Aorta (tissue), 5 donors: ENCODE measurements around the gene ANTXRL. TPM values are rescaled to one million over a fixed set of nuclear protein-coding genes. Genes with fewer than 3 reads are reported as not detected.
A peak's percentile ranks its signal among the peaks of the same experiment; 100 is the strongest.
"Not testable (repeated sequence)": the region's sequence is repeated elsewhere in the genome, so short reads cannot be mapped to it uniquely, and the experiment has no call there.

Experiments
- ATAC-seq: fragments of 200-7000 bp; cut with Tn5 transposase; one replicate; pipeline ENCODE4 v1.9.1; 2022; ENCODE audit warnings: moderate library complexity; ENCODE audit not compliant: low FRiP score
- DNase-seq, 2 donors: peaks; one replicate each; pipeline ENCODE4 v3.0.0-alpha.2; 2020
- H3K27ac ChIP-seq, 2 donors: one replicate each; pipeline ENCODE4 v1.5.1; 2013; ENCODE audit warnings: low read length in 2 of 2, mild to moderate bottlenecking in 2 of 2, moderate library complexity in 2 of 2, control low read depth in 1 of 2, inconsistent platforms in 1 of 2, low read depth in 1 of 2
- H3K27me3 ChIP-seq, 2 donors: one replicate each; pipeline ENCODE4 v1.6.1; 2013; ENCODE audit warnings: control low read depth in 1 of 2, low read length in 1 of 2, mild to moderate bottlenecking in 1 of 2, moderate library complexity in 1 of 2; ENCODE audit not compliant: insufficient read depth in 2 of 2, control insufficient read depth in 1 of 2
- H3K36me3 ChIP-seq, 2 donors: one replicate each; pipeline ENCODE4 v1.6.1; 2013; ENCODE audit warnings: control low read depth in 1 of 2, low read length in 1 of 2, mild to moderate bottlenecking in 1 of 2; ENCODE audit not compliant: insufficient read depth in 2 of 2, control insufficient read depth in 1 of 2
- H3K4me1 ChIP-seq, 2 donors: one replicate each; pipeline ENCODE4 v1.6.1; 2013; ENCODE audit warnings: low read length in 2 of 2, control low read depth in 1 of 2, mild to moderate bottlenecking in 1 of 2, moderate library complexity in 1 of 2; ENCODE audit not compliant: insufficient read depth in 2 of 2, control insufficient read depth in 1 of 2
- H3K4me3 ChIP-seq, 2 donors: one replicate each; pipeline ENCODE4 v1.5.1; 2013; ENCODE audit warnings: low read length in 2 of 2, control low read depth in 1 of 2, mild to moderate bottlenecking in 1 of 2
- H3K9me3 ChIP-seq: one replicate; pipeline ENCODE4 v1.6.1; 2013; ENCODE audit warnings: mild to moderate bottlenecking, low read length; ENCODE audit not compliant: control insufficient read depth
- WGBS, 2 donors: extraction: QIAGEN DNeasy Blood & Tissue Kit; methylation state at CpG; one replicate each; pipeline ENCODE4 v1.1.7; 2013; 5-methylcytosine and 5-hydroxymethylcytosine counted together
- intact Hi-C, 2 donors: fragments of 100-400 bp; cut with DNase I; formaldehyde crosslinking; loops; one replicate each; pipeline versions ENCODE4 v1.14.2 to v1.15.0; 2022
- polyA plus RNA-seq, 2 donors: library from polyadenylated mRNA; stranded (reverse); fragments of 200-250 nt; gene quantifications; one replicate each; pipeline ENCODE4 v1.2.3, GENCODE V29; 2013
- total RNA-seq, 2 donors: library from RNA; stranded (reverse); fragmentation: NEBNext Ultra II Directional; extraction: Animal tissue kit (Norgen Biotek cat#: 25700); gene quantifications; one replicate each; pipeline ENCODE4 v1.2.1, GENCODE V29; 2021
- donor health status: healthy with polysubstance abuse.
- donor health status: Bipolar disorder and iron deficiency.
- donor health status: DM: no; HTN: no; CAD: no.
- donor health status: DM: no; HTN: no; CAD: no.
- donor health status: DM: yes; HTN: yes; CAD: no.

The ANTXRL gene
- total and polyA plus RNA-seq, 4 donors = 0.60 TPM; not detected in 3

DNA sequence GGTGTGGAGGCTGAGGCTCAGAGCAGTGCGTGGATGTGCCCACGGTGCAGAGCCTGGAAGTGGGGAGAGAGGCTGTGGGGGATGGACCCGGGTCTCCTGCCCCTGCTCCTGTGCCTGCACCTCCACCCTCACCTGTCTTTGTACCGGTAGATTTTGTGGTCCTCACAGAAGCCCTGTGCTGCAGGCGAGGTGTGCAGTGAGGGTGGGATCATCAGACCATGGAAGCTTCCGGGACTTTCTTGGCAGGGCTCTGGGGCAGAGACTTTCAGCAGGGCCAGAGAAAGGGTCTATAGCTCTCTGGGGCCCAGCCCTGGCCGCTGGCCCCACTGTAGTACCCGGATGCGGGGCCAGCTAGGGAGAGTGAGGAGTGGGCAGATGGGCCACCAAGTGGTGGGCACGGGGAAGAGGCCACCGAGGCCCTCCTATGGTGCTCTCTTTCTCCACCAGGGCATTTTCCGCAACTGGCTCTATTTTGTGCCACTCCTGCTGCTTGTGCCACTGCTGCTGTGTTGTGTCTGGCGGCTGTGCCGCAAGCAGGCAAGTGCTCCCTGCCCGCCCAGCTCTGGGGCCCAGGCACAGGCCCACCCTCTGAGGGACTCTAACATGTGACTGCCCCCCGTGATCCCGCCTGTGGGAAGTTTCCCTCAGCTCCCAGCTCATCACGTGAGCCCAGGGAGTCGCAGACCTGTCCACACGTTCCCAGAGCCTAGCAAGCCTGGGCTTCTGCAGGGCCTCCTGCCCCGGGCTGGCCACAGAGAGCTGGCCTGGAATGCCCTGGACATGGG, 22.1 kb downstream of the ANTXRL start:
- ATAC-seq = no peak
- peak in 1 of 2 donors; percentile 55 for DNase-seq
- H3K36me3 ChIP-seq = no peaks in the 10 kb centered on the region
- no peak overlapping the region for H3K27ac ChIP-seq
- intact Hi-C loops = no loop called here
- H3K9me3 ChIP-seq = no peaks in the 10 kb centered on the region
- no peaks in the 10 kb centered on the region for H3K27me3 ChIP-seq
- H3K4me3 ChIP-seq = no peak overlapping the region
- WGBS, 2 donors = 80 to 89% methylated on average over 17 to 21 of the region's 21 CpGs
- H3K4me1 ChIP-seq = no peaks in the 10 kb centered on the region

DNA sequence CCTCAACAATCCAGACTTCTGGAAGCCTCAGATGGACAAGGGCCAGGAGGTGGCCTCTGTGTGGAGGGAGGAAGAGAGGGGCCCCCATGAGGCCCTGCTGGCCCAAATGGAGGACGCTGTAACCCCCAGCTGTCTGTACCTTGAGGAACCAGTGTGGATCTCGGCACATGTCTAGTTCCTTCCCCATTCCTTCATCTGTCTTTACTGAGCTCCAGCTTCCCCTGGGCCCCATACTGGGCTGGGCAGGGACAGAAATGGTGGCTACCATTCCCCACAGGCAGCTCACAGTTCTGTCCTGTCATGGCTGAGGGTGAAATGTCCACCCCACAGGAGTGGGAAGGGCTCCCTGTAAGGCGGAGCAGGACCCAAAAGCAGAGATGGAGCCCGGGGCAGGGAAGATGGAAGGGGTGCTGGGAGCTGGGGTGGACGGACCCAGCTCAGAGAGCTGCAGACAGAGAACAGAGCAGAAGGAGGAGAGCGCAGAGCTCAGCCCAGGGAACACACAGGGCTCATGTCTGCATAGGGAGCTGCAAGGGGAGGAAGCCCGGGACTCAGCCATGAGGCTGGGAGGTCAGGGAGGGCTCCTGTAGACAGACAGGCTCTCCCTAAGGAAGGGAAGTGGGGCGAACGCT, 22.8 kb downstream of the ANTXRL start:
- peak in 1 of 2 donors; percentile 59 for DNase-seq
- Histone ChIP-seq H3K27me3 (no peaks in the 10 kb centered on the region), H3K36me3 (no peaks in the 10 kb centered on the region), H3K9me3 (no peaks in the 10 kb centered on the region), H3K27ac (no peak overlapping the region), H3K4me3 (no peak overlapping the region), H3K4me1 (no peaks in the 10 kb centered on the region)
- no peak for ATAC-seq
- intact Hi-C loops = no loop called here
- 94 to 96% methylated on average over 9 of the region's 9 CpGs for WGBS, 2 donors

DNA sequence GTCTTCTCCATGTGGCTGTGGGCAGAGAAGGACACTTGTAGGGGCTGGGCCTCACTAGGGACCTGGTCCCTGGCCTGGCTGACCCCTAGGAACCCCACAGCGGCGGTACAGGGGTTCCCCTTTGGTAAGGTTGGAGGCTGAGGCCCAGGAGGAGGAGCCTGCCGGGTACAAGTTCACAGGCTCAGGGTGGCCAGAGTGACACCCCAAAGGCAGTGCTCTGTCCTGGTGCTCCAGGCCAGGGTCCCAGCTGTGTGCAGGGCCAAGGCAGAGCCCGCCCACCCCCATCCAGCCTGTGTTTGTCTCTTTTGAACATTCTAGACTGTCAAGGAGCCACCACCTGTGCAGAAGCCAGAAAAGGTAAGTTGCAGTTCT, 23.3 kb downstream of the ANTXRL start:
- Histone ChIP-seq H3K36me3 (no peaks in the 10 kb centered on the region), H3K27me3 (no peaks in the 10 kb centered on the region), H3K4me1 (no peaks in the 10 kb centered on the region), H3K27ac (no peak overlapping the region), H3K4me3 (no peak overlapping the region), H3K9me3 (no peaks in the 10 kb centered on the region)
- WGBS, 2 donors = 94 to 98% methylated on average over 4 of the region's 4 CpGs
- intact Hi-C loops = no loop called here
- peak in 1 of 2 donors; percentile 66 for DNase-seq
- ATAC-seq = no peak

DNA sequence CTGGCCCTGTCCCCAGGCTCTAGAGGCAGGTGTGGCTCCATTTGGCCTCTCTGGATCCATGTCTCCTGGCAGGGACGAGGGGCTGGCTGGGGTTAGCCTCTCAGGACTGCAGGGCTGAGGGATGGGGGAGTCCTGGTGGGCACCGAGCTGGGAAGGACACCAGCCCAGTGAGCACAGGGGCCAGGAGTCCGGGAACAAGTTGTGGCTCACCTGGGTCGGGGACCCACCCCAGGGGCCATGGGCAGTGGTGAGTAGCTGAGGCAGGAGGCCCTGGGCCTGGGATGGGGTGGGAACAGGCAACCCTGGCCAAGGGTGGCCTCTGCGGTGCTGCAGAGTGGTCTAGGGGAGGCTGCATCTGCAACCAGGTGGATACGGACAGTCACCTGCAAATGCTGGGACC, 24.1 kb downstream of the ANTXRL start:
- Histone ChIP-seq H3K4me3 (no peak overlapping the region), H3K27ac (no peak overlapping the region), H3K27me3 (no peaks in the 10 kb centered on the region), H3K9me3 (no peaks in the 10 kb centered on the region), H3K4me1 (no peaks in the 10 kb centered on the region), H3K36me3 (no peaks in the 10 kb centered on the region)
- DNase-seq = peak in 1 of 2 donors; percentile 38
- WGBS, 2 donors = 86 to 96% methylated on average over 6 of the region's 6 CpGs
- intact Hi-C loops = no loop called here
- ATAC-seq = no peak

DNA sequence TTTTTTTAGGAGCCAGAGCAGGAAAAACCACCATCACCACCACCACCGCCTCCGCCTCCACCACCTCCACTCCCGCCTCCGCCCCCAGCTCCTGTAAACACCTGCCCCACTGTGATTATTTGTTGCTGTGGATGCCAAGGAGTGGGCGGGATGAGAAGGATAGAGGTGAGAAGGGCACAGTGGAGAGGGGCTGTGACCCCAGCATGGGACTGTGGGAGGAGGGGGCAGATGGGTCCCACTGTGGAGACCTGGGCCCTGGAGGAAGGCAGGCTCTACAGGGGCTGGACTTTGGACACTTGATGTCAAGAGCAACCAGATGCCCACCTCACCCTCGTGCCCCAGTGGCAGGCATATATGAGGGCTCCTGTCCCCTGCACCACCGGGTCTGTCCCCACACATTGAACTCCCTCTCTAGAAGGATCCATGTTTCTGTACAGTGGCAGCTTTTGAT, 24.7 kb downstream of the ANTXRL start:
- intact Hi-C loops = no loop called here
- Histone ChIP-seq H3K4me3 (no peak overlapping the region), H3K9me3 (no peaks in the 10 kb centered on the region), H3K27me3 (no peaks in the 10 kb centered on the region), H3K4me1 (no peaks in the 10 kb centered on the region), H3K27ac (no peak overlapping the region), H3K36me3 (no peaks in the 10 kb centered on the region)
- DNase-seq = peak in 1 of 2 donors; percentile 48
- WGBS, 2 donors = 85 to 89% methylated on average over 7 of the region's 7 CpGs
- no peak for ATAC-seq

DNA sequence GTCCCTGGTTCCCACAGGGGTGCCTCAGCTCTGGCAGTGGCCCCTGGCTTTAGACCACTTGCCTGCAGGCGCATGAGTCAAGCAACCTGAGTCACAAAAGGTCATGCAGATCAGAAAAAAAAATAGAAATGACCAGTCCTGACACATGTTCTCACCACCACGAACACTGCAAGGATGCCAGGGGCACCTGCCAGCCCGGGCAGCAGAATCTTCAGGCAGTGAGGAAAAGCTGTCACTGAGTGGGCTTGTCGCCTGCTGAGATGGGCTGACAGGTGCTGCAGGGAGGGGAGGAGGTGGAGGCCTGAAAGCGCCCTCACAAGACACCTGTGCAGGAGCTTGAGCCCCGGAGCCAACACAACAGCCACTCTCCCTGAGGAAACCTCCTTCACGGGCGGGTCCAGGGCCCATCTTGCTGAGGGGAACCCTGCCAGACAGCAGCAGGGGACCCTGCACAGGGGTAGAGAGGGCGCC, 25.2 kb downstream of the ANTXRL start:
- H3K4me1 ChIP-seq, intact Hi-C loops, H3K36me3 ChIP-seq, H3K4me3 ChIP-seq, H3K27ac ChIP-seq, ATAC-seq, H3K27me3 ChIP-seq, H3K9me3 ChIP-seq: not testable (repeated sequence)
- DNase-seq = peak in 1 of 2 donors; percentile 71
- WGBS, 2 donors = 89 to 93% methylated on average over 7 to 9 of the region's 9 CpGs

DNA sequence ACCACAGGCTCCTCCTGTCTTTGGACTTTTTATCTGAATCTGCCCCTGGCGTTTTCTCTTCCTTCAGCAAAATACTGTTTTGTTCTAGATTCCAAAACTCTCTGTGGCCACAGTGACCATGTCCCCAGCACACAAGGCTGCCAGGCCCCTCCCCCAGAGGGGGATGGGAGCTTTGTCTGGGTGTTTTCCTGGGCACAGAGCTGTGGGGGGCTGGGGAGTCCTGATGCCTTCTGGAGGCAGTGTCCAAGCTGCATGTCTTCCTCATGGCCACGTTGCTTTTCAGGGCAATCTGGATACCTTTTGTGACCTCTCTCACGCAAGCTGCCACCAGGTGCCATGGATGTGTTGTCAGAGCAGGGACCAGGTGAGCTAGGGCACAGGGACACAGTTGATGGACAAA, 26.2 kb downstream of the ANTXRL start:
- H3K4me3 ChIP-seq = no peak overlapping the region
- no peaks in the 10 kb centered on the region for H3K27me3 ChIP-seq
- DNase-seq = peak in 1 of 2 donors; percentile 51
- no peak for ATAC-seq
- H3K4me1 ChIP-seq = no peaks in the 10 kb centered on the region
- WGBS, 2 donors = 68 to 69% methylated on average over 3 of the region's 3 CpGs
- no peaks in the 10 kb centered on the region for H3K36me3 ChIP-seq
- intact Hi-C loops = no loop called here
- H3K9me3 ChIP-seq = no peaks in the 10 kb centered on the region
- no peak overlapping the region for H3K27ac ChIP-seq

DNA sequence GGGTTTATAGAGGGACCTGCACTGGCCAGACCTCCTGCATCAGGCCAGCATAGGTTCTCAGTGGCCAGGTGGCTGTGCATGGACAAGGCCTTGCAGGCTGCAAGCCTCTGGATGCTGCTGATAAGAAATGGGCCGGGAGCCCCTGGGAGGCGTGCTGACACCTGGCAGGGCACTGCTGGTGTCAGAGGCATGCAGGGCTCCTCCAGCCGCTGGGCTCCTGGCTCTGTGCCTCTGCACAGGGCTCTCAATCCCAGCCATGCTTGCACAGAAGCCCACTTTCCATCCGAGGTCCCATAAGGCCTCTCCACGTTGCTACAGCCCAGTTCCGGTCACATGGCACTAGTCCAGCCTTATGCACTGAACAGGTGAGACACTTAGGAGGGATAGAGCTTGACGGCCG, 27.3 kb downstream of the ANTXRL start:
- 89 to 91% methylated on average over 8 of the region's 8 CpGs for WGBS, 2 donors
- H3K9me3 ChIP-seq = no peaks in the 10 kb centered on the region
- DNase-seq (peak in 1 of 2 donors; percentile 56), ATAC-seq (no peak)
- no peak overlapping the region for H3K4me3 ChIP-seq
- H3K36me3 ChIP-seq = no peaks in the 10 kb centered on the region
- intact Hi-C loops = no loop called here
- no peaks in the 10 kb centered on the region for H3K4me1 ChIP-seq
- no peaks in the 10 kb centered on the region for H3K27me3 ChIP-seq
- H3K27ac ChIP-seq = no peak overlapping the region
